Coronary artery (tissue), 2 donors: ENCODE measurements around the gene DYNC2LI1.
A peak's percentile ranks its signal among the peaks of the same experiment; 100 is the strongest.

Experiments used
- DNase-seq: peaks from one replicate; pipeline ENCODE4 v3.0.0-alpha.2; 2017; ENCODE audit warnings: low spot score
- H3K27ac ChIP-seq, 2 donors: fragments of 200-600 bp; sonication (generic); one replicate each; pipeline ENCODE4 v1.5.1; 2016 to 2019
- H3K4me3 ChIP-seq: fragments of 200-600 bp; sonication (generic); 2 replicates; pipeline ENCODE4 v1.5.1; 2016; ENCODE audit warnings: mild to moderate bottlenecking, moderate library complexity
- CTCF ChIP-seq: fragments of 200-600 bp; sonication (generic); IDR thresholded peaks from one replicate; pipeline ENCODE4 v1.5.1; 2019; ENCODE audit warnings: antibody characterized with exemption

DYNC2LI1 gene

GRCh38 chr2:43824512-43824911 is 50.7 kb downstream of the DYNC2LI1 start:
- no peak for DNase-seq
- H3K27ac ChIP-seq: no peak overlapping the region
- no peak overlapping the region for H3K4me3 ChIP-seq
- no peak for TF ChIP-seq CTCF

GRCh38 chr2:43824951-43825493 is 51.2 kb downstream of the DYNC2LI1 start:
- no peak for TF ChIP-seq CTCF
- no peak for DNase-seq
- Histone ChIP-seq H3K4me3 (no peak overlapping the region), H3K27ac (no peak overlapping the region)

GRCh38 chr2:43825841-43826240 is 52.0 kb downstream of the DYNC2LI1 start:
- no peak overlapping the region for H3K4me3 ChIP-seq
- no peak for DNase-seq
- TF ChIP-seq CTCF: no peak

GRCh38 chr2:43826305-43827250 is 52.7 kb downstream of the DYNC2LI1 start:
- TF ChIP-seq CTCF: no peak
- no peak overlapping the region for H3K4me3 ChIP-seq
- DNase-seq: no peak
- H3K27ac ChIP-seq: no peak overlapping the region

More at GRCh38 chr2:43825841-43826240, 52.0 kb downstream of the DYNC2LI1 start:
- no peak overlapping the region for H3K27ac ChIP-seq

GRCh38 chr2:43831543-43832294 is 57.9 kb downstream of the DYNC2LI1 start:
- TF ChIP-seq CTCF: no peak
- H3K4me3 ChIP-seq: peak overlapping the region; percentile 54
- H3K27ac ChIP-seq: no peak overlapping the region
- DNase-seq: no peak

GRCh38 chr2:43832457-43832856 is 58.6 kb downstream of the DYNC2LI1 start:
- Histone ChIP-seq H3K27ac (no peak overlapping the region), H3K4me3 (no peak overlapping the region)
- no peak for TF ChIP-seq CTCF
- no peak for DNase-seq
